ENCODE data around the gene ITGA11.

DNA sequence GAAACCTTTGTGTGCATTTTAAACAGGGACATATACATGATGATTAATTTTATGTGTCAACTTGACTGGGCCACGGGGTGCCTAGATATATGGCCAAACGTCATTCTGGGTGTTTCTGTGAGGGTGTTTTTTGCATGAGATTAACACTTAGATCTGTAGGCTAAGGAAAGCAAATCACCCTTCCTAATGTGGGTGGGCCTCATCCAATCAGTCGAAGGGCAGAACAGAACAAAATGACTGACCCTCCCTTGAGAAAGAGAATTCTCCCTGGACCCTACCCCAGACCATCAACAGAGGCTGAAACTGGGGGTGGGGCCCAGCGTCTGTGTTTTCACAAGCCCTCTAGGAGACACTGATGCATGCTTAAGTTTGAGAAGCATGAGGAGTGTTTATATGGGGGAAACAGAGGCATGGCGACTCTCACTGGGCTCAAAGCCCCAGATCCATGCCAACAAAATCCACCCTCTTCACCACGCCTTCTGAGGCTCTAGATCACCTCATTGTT is 56.2 kb downstream of the ITGA11 start:
- TF ChIP-seq, protein P1, sequence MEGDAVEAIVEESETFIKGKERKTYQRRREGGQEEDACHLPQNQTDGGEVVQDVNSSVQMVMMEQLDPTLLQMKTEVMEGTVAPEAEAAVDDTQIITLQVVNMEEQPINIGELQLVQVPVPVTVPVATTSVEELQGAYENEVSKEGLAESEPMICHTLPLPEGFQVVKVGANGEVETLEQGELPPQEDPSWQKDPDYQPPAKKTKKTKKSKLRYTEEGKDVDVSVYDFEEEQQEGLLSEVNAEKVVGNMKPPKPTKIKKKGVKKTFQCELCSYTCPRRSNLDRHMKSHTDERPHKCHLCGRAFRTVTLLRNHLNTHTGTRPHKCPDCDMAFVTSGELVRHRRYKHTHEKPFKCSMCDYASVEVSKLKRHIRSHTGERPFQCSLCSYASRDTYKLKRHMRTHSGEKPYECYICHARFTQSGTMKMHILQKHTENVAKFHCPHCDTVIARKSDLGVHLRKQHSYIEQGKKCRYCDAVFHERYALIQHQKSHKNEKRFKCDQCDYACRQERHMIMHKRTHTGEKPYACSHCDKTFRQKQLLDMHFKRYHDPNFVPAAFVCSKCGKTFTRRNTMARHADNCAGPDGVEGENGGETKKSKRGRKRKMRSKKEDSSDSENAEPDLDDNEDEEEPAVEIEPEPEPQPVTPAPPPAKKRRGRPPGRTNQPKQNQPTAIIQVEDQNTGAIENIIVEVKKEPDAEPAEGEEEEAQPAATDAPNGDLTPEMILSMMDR (IDR thresholded peaks at IDR 0.05): no peak
- TF ChIP-seq POLR2A (IDR thresholded peaks at IDR 0.05) (no peak), EP300 (IDR thresholded peaks at IDR 0.05) (no peak)

All from ovary (tissue), 3 donors.